Mesenteric fat pad (tissue), 1 donor: ENCODE results near the gene DAPP1. TPM values are rescaled to one million over a fixed set of nuclear protein-coding genes. Genes with fewer than 3 reads are reported as not detected.
"Not testable (repeated sequence)": the region's sequence is repeated elsewhere in the genome, so short reads cannot be mapped to it uniquely, and the experiment has no call there.

Experiments used
- DNase-seq: peaks from one replicate; pipeline ENCODE4 v3.0.0-alpha.2; 2020; ENCODE audit warnings: low spot score
- long read RNA-seq: library from polyadenylated mRNA; unstranded; transcript quantifications from one replicate; pipeline ENCODE4 v2.0.0, GENCODE V29; 2020
- total RNA-seq: library from RNA; stranded (reverse); fragmentation: NEBNext Ultra II Directional; extraction: Animal tissue kit (Norgen Biotek cat#: 25700); gene quantifications from one replicate; pipeline ENCODE4 v1.2.1, GENCODE V29; 2021
- donor health status: DM: yes; HTN: yes; CAD: no.

The DAPP1 gene, protein sequence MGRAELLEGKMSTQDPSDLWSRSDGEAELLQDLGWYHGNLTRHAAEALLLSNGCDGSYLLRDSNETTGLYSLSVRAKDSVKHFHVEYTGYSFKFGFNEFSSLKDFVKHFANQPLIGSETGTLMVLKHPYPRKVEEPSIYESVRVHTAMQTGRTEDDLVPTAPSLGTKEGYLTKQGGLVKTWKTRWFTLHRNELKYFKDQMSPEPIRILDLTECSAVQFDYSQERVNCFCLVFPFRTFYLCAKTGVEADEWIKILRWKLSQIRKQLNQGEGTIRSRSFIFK
- 4.9 TPM for total RNA-seq
- long read RNA-seq, partial matches to known transcripts, result 1 of 3 reads
- long read RNA-seq, other reads (novel, unspliced or antisense), result 0 of 3 reads

DNA sequence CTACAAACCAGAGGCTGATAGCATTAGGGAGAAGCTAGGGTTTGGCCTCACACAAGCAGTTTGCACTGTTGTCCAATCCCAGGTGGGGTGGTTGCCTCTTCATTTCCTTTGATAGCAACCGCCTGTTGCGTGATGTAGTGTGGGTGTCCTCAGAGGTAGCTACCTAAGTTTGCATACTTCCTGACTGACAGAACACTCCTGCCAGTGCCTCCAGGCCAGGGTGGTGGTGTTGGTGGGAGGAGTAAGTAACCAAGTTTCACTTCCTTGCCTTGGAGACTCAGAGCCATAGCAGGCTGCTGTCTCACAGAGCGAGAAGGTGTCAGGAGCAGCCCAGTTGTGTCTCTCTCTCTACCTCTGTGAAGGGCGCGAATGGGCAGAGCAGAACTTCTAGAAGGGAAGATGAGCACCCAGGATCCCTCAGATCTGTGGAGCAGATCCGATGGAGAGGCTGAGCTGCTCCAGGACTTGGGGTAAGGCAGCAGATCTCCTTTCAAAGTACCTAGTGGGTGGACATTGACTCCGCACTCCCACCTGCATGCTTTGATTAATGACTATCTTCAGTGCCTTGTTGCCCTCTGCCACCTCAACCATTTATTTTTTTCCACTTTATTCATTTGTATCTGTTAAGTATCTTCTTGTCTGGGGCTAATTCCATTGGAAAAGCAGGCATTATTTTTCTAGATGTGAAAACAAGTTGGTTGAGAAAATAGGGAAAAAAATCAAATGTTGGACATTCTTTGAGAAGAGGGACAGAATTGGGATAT lies at the start of gene DAPP1:
Gene DAPP1, plus strand, starts transcription at position 283 of the 764 bp plus-strand sequence. Its CDS starts 87 bp downstream, at position 370.
- no peak for DNase-seq

DNA sequence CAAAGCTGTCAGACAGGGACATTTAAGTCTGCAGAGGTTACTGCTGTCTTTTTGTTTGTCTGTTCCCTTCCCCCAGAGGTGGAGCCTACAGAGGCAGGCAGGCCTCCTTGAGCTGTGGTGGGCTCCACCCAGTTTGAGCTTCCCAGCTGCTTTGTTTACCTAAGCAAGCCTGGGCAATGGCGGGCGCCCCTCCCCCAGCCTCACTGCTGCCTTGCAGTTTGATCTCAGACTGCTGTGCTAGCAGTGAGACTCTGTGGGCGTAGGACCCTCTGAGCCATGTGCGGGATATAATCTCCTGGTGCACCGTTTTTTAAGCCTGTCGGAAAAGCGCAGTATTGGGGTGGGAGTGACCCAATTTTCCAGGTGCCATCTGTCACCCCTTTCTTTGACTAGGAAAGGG lies 45.8 kb upstream of the DAPP1 start:
- not testable (repeated sequence) for DNase-seq

DNA sequence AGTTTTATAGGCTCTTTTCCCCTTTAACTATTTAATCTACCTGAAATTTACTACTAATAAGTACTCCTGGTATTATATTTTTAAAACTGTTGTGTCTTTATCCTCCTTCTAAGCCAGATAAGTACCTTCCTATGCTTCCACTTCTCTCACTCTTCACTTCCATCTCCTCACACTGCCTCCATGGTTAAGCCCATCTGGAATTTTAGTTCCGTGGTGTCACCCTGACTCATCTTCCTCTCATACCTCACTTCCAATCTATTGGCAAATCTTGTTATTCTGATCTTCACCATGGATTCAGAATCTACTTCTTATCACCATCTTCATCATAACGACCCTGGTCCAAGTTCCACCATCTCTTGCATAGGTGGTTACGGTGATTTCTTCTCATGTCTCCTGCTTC lies 32.7 kb upstream of the DAPP1 start:
- DNase-seq, result no peak

DNA sequence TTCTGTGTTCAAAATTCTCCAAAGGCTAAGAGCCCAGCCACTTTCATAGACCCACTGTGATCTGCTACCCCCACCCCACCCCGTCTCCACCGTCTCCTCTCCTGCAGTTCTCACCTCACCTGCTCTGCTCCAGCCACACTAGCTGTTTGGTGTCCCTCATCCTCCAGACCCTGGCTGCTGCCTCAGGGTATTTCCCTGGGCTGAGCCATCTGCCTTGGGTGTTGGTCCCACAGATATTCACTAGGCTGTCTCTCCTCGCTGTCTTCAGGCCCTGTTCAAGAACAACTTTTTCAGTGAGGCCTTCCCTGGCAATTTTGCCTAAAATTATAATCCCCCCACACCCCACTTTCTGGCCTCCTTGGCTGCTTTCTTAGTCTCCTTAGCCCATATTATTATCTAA lies 31.8 kb upstream of the DAPP1 start:
- no peak for DNase-seq

DNA sequence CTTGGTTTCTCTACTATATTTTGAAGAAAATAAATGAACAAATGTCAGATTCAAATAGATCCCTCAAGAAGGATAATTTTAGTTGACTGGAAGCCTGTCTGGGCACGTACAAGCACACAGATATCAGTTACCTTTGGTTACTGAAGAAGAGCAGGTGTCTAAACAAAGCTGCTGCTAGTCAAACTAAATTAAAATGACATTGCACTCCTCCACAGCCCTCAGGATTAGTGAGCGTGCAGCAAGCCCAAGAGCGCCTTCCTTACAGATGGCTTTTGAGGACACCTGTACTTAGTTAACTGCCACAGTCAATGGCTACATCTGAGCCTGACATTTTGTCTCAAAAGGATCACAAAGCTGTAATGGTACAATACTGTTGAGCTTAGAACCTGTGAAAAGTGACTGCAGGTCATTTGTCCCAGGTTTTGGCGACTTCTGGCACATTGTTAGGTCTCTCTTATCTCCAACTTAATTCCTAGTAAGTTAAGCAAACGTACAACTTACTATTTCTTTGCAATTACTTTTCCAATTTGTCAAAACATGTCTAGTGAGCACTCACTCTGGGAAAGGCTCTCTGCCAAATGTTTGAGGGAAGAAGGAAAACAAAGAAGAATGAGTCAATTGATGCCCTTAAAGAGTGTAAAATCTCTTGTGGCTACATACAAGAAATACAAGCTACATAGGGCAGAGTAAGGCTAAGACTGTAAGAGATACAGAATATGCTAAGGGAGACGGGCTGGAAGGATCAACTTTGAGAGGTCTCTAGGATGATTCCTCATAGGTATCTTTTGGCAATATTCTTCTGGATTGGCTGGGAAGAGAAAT lies 25.6 kb upstream of the DAPP1 start:
- no peak for DNase-seq

DNA sequence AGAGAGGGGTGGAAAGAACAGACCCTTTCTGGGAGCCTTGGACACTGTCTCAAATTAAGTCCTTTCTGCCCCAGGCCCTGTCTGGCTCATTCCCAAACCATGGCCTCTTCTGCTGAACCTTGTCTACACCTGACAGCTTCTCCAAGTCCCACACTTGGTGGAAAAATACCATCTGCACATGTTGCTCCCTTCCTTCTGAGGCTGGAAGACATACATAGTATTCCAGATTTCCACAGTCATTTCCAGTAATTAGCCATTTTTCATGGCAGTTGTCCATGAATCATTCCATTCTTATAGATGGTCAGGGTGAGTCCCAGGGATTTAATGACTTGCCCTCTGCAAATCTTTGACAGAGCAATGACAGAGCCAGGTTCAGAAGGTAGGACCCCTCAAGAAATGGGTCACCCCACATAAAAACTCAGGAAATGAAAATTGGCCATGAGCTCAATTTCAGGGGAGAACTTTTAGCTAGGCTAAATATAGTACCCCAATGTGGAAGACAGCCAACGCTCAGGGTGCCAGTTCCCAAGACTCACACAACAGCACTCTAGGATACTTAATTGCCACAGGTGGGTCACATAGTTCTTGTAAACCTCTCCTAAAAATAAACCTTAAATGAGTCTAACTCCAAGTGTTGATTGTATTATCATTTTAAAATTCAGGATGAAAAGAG lies 16.2 kb upstream of the DAPP1 start:
- DNase-seq, result no peak

DNA sequence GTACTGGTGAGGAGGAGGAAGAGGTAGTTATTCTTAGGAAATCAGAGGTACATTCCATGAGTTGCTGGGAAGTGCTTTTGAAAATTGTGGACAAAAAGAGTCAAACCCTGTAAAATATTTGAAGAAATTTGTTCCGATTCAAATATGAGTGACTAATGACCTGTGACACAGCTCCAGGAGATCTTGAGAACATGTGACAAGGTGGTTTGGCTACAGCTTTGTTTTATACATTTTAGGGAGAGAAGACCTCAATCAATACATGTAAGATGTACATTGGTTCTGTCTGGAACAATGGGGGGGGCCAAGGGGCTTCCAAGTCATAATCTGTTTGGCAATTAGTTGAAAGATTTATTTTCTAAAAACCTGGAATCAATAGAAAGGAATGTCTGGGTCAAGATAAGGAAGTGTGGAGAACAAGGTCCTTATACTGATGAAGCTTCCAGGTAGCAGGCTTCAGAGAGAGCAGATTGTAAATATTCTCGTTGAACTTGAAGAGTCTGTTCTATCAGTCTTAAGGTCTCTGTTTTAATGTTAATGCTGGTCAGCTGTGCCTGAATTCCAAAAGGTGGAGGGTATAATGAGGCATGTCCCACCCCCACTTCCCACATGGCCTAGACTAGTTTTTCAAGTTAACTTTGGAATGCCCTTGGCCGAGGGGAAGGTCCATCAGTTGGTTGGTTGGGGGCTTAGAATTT lies 15.5 kb upstream of the DAPP1 start:
- no peak for DNase-seq

DNA sequence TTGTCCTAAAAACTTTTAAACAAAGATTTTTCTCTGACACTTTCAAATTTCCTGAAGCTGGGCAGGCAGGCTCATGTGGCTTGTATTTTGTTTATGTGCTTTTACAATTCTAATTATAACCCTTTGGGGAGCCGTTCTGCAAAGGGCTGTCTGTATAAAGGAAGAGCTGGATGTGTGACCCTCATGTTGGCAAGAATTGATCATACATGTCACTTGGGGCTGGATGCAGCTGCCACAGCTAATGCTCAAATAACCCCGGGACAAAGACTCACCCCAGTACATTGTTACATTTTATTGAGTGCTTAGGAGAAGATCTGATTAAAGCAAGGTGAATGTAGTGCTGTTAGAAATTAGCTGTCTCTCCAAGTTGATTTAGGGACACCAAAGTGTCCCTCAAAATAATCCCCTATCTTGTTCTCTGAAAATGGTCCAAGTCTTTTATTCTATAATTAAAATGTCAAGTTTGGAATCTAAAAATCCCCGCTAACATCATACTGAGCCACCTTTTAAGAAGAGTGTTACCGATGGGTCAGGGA lies 13.0 kb upstream of the DAPP1 start:
- DNase-seq, result no peak

DNA sequence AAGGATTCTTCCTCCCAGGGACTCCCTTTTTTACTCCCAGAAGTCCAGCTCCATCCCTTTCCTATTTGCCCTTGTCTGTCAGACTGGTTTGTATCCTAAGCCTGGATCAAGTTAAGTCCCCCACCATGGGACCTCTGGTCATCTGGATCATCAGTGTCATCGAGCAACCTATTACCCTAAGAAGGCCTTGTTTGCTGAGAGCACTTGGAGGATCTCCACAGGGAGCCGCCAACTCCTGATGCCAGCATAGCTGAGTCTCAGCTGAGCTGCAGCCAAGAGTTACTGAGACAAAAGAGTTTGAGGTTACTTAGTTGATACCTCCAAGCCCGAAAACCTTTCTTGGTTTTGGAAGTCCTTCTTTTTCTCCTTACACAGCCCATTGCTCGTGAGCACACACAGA lies 10.1 kb upstream of the DAPP1 start:
- DNase-seq, result no peak

DNA sequence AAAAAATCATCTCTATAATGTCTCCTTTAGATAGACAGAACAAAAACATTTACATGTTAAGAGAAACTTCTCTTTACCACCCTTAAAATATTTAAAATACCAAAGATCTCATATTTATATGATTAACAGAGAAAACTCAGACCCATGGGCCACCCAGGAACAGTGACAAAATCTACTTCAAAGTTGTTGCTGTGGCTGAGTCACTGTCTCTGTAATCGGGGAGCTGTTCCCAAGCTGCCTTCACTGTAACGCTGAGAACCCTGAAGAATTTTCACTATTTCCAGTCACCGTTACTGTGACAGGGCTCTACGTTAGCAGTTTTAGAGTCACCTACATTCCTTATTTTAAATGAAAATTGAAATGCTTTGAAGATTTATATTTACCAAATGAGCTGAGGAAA lies 9.0 kb upstream of the DAPP1 start:
- no peak for DNase-seq

DNA sequence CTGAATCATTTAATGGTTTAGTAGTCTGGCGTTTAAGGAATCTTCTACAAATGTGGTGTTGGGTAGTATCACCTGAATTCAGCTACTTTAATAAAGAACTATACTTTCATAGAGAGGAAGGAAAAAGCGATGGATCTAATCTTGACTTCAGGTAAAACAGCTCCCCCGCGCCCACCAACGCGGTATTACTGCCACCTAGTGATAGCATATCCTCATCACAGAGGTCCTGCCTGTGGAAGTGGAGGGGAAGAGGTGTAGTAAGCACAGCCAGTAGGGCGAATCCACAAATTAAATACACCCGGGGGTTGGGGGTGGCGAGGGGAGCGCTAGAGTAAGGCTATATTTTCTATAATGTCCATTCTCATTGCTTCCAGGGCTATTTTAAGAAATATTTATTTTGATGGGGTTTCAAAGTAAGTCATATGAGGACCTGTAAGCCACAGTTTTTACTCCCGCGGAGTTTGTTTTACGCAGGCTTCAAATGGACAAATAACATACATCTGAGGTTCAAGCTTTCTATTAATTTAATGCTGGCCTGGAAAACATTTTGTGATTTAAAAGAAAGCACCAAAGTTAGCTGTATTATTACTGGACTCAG lies 8.3 kb upstream of the DAPP1 start:
- no peak for DNase-seq

DNA sequence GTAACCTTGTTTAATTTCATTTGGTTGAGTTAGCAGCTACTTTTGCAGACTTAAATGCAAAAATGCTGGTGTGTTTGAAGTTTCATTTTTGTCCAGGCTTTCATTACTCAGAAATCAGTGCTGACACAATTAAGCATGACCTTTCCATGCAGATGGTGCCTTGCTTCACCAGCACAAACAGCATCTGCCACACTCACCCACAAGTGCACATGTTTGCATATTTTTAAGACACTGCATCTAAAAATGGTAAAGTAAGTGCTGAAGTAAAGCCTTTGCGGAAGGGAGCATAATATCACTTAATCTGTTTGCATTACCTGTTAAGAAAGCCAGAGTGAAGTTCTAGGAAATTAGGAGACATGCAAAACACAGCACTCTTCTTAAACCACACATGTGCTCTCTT lies 7.3 kb upstream of the DAPP1 start:
- no peak for DNase-seq

DNA sequence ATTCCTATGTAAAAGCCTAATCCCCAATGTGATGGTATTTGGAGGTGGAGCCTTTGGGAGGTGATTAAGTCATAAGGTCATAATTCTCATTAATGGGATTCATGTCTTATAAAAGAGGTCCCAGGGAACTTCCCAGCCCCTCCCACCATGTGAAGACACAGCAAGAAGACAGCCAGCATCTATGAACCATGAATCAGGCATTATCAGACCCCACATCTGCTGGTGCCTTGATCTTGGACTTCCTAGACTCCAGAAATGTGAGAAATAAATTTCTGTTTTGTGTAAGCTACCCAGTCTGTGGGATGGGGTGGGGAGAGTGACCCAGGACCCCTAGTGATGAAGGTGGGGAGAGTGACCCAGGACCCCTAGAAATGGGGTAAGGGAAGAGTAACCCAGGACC lies 6.1 kb upstream of the DAPP1 start:
- DNase-seq, result no peak

DNA sequence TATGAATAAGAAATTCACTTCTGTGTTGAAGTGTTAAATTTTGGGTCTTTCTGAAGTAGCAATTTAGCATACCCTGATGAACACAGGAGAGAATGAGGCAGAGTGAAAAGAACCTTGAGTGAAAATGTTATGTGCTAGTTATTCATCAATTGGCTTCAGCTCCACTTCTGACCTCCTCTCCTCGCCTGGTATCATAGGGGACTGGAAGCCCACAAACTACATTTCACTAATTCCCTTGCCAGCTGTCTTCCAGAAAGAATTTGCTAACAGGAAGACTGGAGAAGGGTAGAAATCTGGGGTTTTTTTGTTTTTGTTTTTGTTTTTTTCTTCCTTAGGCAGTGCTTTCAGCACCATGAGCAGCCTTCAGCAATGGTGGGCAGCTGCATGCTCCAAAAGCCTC lies 5.5 kb upstream of the DAPP1 start:
- DNase-seq, result no peak

DNA sequence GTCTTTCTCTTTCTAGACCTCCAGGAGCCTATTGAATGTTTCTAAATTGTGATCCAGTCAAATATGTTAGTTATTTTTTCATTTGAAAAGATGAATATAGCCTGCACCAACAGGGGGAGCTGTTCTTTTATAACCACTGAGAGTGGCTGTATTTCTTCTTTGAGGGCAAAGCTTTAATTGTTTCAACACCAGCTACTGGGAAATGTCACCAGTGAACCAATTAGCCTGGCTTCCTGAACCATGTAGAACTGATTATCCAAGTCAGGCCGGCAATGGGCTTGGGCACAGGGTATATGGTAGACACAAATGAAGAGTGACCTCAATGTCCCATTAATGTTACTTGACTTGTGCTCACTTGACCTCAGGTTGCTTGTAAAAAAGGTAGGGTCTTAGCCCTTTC lies 4.8 kb upstream of the DAPP1 start:
- no peak for DNase-seq

DNA sequence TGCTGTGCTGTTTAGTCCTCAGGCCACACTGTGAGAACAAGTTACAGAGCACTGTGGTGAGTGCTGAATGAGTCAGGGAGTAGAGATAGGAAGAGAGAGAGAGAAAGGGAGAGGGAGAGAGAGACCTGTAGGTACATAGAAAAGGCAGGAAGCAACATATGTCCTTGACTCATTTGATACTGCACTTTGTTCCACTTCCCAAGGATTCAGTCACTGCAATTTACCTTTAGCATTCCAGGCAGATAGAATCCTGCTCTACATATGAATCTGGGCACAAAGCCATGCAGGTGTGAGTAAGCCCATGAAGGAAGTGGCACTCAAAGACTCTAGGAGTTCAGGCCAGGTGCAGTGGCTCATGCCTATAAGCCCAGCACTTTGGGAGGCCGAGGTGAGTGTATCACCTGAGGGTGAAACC lies 1.0 kb upstream of the DAPP1 start:
- no peak for DNase-seq

DNA sequence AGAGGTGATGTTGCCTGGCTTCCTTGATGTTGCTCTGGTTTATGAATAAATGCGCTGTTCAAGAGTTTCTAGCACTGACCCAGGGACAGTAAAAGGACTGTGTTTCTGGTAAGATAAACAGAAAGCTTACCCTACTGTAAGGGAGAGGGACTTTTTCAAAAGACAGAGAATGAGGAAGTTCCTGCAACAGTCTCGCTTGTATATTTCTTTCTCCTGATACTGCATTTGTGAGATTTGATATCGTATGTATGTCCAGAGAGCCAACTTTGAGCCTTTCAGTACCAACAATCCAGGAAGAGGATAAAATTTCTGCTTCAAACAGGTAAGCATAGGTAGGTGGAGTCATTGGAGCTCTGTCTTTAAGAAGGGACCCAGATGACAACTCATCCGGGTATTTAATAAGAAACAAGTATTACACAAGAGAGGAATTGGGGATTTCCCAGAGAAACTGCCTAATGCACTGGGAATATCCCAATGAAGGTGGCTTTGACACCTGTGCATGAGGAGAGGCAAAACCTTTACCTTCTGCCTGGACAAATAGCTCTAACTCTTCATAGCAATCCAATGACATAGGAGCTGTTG lies 773 bp downstream of the DAPP1 start:
- DNase-seq, result no peak

DNA sequence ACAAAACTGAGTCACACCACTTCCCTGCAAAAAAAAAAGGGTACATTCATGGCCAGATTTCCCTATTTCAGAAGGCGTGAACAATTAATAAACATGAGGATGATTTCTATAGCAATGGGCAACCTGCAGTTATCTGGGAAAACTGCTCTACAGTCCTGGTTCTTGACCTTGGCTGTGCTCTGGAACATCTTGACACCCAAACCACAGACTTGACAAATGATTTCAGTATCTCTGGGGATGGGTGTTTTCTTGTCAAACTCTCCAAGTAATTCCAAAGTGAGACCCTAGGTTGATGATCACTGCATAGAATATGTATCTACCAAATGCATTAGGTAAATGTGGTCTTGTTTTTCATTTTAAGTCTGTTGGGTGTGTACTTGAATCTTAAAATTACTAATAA lies 2.0 kb downstream of the DAPP1 start:
- DNase-seq, result no peak

DNA sequence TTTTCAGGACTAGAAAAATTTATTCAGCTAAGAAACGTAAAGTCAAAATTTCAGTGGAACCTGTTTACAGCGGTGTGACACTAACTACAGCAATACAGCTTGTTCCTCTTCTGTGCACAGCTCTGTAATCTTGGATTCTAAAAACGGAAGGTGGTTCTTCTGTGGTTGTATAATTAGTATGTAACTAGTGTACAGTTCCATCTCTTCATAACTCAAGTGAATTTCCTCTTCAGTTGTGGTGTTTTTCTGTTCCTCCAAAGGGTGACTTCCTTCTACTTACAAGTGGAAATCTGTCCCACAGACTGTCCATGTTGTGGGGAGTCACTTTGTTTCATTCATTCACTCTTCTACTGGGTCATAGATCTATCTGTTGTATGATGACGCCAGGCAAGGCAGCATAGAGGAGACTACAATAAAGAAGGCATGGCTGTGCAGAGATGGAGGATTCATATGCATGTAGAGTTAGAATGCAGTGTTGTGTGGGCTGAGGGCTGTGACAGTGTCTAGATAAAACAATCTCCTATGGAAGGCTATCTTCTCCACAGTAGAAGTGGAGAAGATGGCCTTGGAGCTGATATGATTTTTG lies 5.4 kb downstream of the DAPP1 start:
- no peak for DNase-seq
